B cell (primary cell): ENCODE results near the gene OR11H7. TPM values are rescaled to one million over a fixed set of nuclear protein-coding genes. Genes with fewer than 3 reads are reported as not detected.
"Not testable (repeated sequence)": the region's sequence is repeated elsewhere in the genome, so short reads cannot be mapped to it uniquely, and the experiment has no call there.

Experiments
- ATAC-seq: fragments of 200-7000 bp; cut with Tn5 transposase; one replicate; pipeline ENCODE4 v1.10.0; 2021; ENCODE audit warnings: low read depth, mild to moderate bottlenecking, moderate number of reproducible peaks, moderate library complexity
- CTCF ChIA-PET: fragments of 350-600 bp; sonication (Branson Sonifier 250); formaldehyde crosslinking; loops from one replicate; lab custom pipeline; 2021; ENCODE audit warnings: antibody characterized with exemption, inconsistent platforms; lab: Charles Lee
- POLR2A ChIA-PET: fragments of 350-600 bp; sonication (Branson Sonifier 250); formaldehyde crosslinking; loops from one replicate; lab custom pipeline; 2021; ENCODE audit warnings: antibody characterized with exemption; lab: Charles Lee
- DNase-seq: peaks from one replicate; pipeline ENCODE4 v3.0.0; 2013
- H2AFZ ChIP-seq: 2 replicates; pipeline ENCODE4 v1.6.1; 2012; ENCODE audit warnings: mild to moderate bottlenecking, low read depth, low read length; ENCODE audit not compliant: insufficient read depth, poor library complexity, severe bottlenecking
- H3K27ac ChIP-seq, 2 donors: 1 replicate in 1 of 2; 2 replicates in 1 of 2; pipeline ENCODE4 v1.5.1; 2012 to 2013; ENCODE audit warnings: low read length in 2 of 2, mild to moderate bottlenecking in 2 of 2, moderate library complexity in 1 of 2
- H3K27me3 ChIP-seq, 4 experiments: fragments of 200-600 bp in 1 of 4; sonication (generic) in 1 of 4; replicated peaks in 1 of 4; 1 replicate in 2 of 4; 2 replicates in 2 of 4; pipeline versions ENCODE4 v1.6.1 to v1.7.0; 2013 to 2016; ENCODE audit warnings: low read length in 3 of 4, mild to moderate bottlenecking in 2 of 4, mixed read lengths in 1 of 4, moderate library complexity in 1 of 4; ENCODE audit not compliant: insufficient read depth in 4 of 4, control insufficient read depth in 3 of 4; ENCODE audit errors: control extremely low read depth in 1 of 4
- H3K36me3 ChIP-seq, 2 experiments: replicated peaks in 1 of 2; 1 replicate in 1 of 2; 2 replicates in 1 of 2; pipeline versions ENCODE4 v1.6.1 to v1.7.1; 2013; ENCODE audit warnings: low read length in 1 of 2; ENCODE audit not compliant: insufficient read depth in 2 of 2, control insufficient read depth in 1 of 2; ENCODE audit errors: control extremely low read depth in 1 of 2, extremely low read depth in 1 of 2
- H3K4me1 ChIP-seq, 2 donors: fragments of 200-600 bp in 1 of 2; sonication (generic) in 1 of 2; 1 replicate in 1 of 2; 2 replicates in 1 of 2; pipeline versions ENCODE4 v1.5.1 to v1.6.1; 2013 to 2017; ENCODE audit warnings: low read length in 2 of 2; ENCODE audit not compliant: control insufficient read depth in 2 of 2, insufficient read depth in 2 of 2
- H3K4me2 ChIP-seq: replicated peaks from 2 replicates; pipeline ENCODE3; 2012; ENCODE audit warnings: mild to moderate bottlenecking, low read depth, low read length; ENCODE audit not compliant: poor library complexity, severe bottlenecking
- H3K4me3 ChIP-seq, 5 experiments: fragments of 200-600 bp in 1 of 5; sonication (generic) in 1 of 5; 1 replicate in 3 of 5; 2 replicates in 2 of 5; pipeline versions ENCODE4 v1.5.1 to v1.7.0; 2011 to 2016; ENCODE audit warnings: low read length in 4 of 5, mild to moderate bottlenecking in 4 of 5, low read depth in 2 of 5, control low read depth in 1 of 5, moderate library complexity in 1 of 5; ENCODE audit not compliant: insufficient read depth in 1 of 5; ENCODE audit errors: control extremely low read depth in 1 of 5, extremely low read depth in 1 of 5
- H3K79me2 ChIP-seq: fragments of 200-600 bp; sonication (generic); one replicate; pipeline ENCODE4 v1.6.0; 2016; ENCODE audit warnings: low read length; ENCODE audit not compliant: control insufficient read depth, insufficient read depth
- H3K9ac ChIP-seq: fragments of 200-600 bp; sonication (generic); 2 replicates; pipeline ENCODE4 v1.6.1; 2017; ENCODE audit warnings: mild to moderate bottlenecking, low read length, moderate library complexity
- H3K9me3 ChIP-seq, 3 donors: one replicate each; pipeline versions ENCODE4 v1.6.1 to v1.7.1; 2013; ENCODE audit warnings: low read length in 2 of 3; ENCODE audit not compliant: control insufficient read depth in 2 of 3, insufficient read depth in 1 of 3; ENCODE audit errors: control extremely low read depth in 1 of 3
- H4K20me1 ChIP-seq: 2 replicates; pipeline ENCODE4 v1.6.0; 2012; ENCODE audit warnings: mild to moderate bottlenecking, low read length; ENCODE audit not compliant: insufficient read depth, control insufficient read depth, poor library complexity, severe bottlenecking
- H3K27ac Mint-ChIP-seq: one replicate; pipeline ENCODE4 v1.8.0; 2021; ENCODE audit warnings: mixed read lengths
- H3K27me3 Mint-ChIP-seq: one replicate; pipeline ENCODE4 v1.8.0; 2021; ENCODE audit warnings: mixed read lengths
- H3K4me1 Mint-ChIP-seq: one replicate; pipeline ENCODE4 v1.8.0; 2021; ENCODE audit warnings: mixed read lengths
- H3K4me3 Mint-ChIP-seq: one replicate; pipeline ENCODE4 v1.8.0; 2021; ENCODE audit warnings: mixed read lengths
- H3K9me3 Mint-ChIP-seq: one replicate; pipeline ENCODE4 v1.8.0; 2022; ENCODE audit warnings: mixed read lengths; ENCODE audit not compliant: insufficient read depth
- CTCF ChIP-seq: fragments of 200-600 bp; IDR thresholded peaks from one replicate; pipeline ENCODE4 v1.8.0; 2022; ENCODE audit warnings: antibody characterized with exemption, mild to moderate bottlenecking
- EZH2 ChIP-seq: IDR thresholded peaks from 2 replicates; pipeline ENCODE4 v1.6.1; 2012; ENCODE audit warnings: borderline replicate concordance, low read depth, mild to moderate bottlenecking, moderate library complexity, low read length; ENCODE audit not compliant: insufficient read depth, poor library complexity, severe bottlenecking
- WGBS: methylation state at CpG from one replicate; pipeline ENCODE4 v1.1.5; 2013; ENCODE audit warnings: missing lambda C conversion rate; ENCODE audit not compliant: insufficient coverage; 5-methylcytosine and 5-hydroxymethylcytosine counted together
- intact Hi-C: fragments of 100-400 bp; cut with micrococcal nuclease; formaldehyde crosslinking; loops from one replicate; pipeline ENCODE4 v1.10.0; 2022
- polyA plus RNA-seq: library from polyadenylated mRNA; depleted of rRNA; stranded (reverse); fragments of >200 nt; gene quantifications from 2 replicates; pipeline ENCODE4 v1.2.3, GENCODE V29; 2012
- total RNA-seq, 2 donors: library from RNA; stranded (reverse); fragments of 120-200 nt in 1 of 2; gene quantifications; 1 replicate in 1 of 2; 2 replicates in 1 of 2; pipeline versions ENCODE4 v1.2.3 to v1.2.4, GENCODE V29; 2013 to 2022

OR11H7 gene
- total and polyA plus RNA-seq, 2 donors (not counting 1 experiment from before 2014, with no cell fraction given) = not detected

DNA sequence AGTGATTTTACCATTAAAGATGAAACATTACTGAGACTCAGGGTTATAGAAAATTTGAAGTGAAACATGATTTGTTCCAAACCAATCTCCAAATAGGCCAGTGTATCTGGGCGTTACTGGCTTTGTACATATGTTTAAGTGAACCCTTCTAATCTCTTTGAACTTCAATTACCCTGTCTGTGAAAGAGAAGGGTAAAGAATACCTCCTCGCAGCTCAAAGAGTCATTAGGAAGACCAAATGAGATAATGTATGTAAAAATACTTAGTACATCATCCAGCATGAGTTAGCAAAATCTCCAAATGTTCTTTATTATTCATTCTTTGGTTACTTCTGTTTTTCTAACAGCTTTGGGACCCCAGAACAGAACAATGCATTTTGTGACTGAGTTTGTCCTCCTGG, 5.4 kb upstream of the OR11H7 start, which contains the start of gene OR11H6:
OR11H6 (plus strand) TSS at position 301 of the 400 bp plus-strand sequence; CDS start at position 301, 0 bp downstream.
- no peaks in the 10 kb centered on the region for H4K20me1 ChIP-seq

GRCh38 chr14:20235415-20235814, 6.6 kb downstream of the OR11H7 start:
- H3K27me3 ChIP-seq, H3K4me1 Mint-ChIP-seq, H3K27ac Mint-ChIP-seq, intact Hi-C loops, H3K27me3 Mint-ChIP-seq, H3K4me3 ChIP-seq, H3K9me3 Mint-ChIP-seq, DNase-seq, H2AFZ ChIP-seq, H3K27ac ChIP-seq, POLR2A ChIA-PET, H4K20me1 ChIP-seq, H3K4me2 ChIP-seq, CTCF ChIA-PET, H3K9me3 ChIP-seq, H3K36me3 ChIP-seq, H3K4me3 Mint-ChIP-seq, H3K4me1 ChIP-seq, H3K79me2 ChIP-seq, ATAC-seq, H3K9ac ChIP-seq: not testable (repeated sequence)
- WGBS = 93% methylated on average over 4 of the region's 4 CpGs

More for the DNA sequence above, 5.4 kb upstream of the OR11H7 start, which contains the start of gene OR11H6:
- Mint-ChIP-seq H3K27me3 (peaks cover 14% of the 10 kb centered on the region), H3K9me3 (no peaks in the 10 kb centered on the region), H3K27ac (no peak within 1 kb of the TSS), H3K4me1 (no peaks in the 10 kb centered on the region), H3K4me3 (no peak within 1 kb of the TSS)
- no CpG with 5 or more reads among the region's 2 CpGs for WGBS
- ChIA-PET CTCF (no interaction called here), POLR2A (no interaction called here)
- no peaks in the 10 kb centered on the region for H3K4me1 ChIP-seq
- no peak within 1 kb of the TSS for H3K9ac ChIP-seq
- no peak within 1 kb of the TSS for H3K27ac ChIP-seq
- no peak within 1 kb of the TSS for H3K4me3 ChIP-seq
- intact Hi-C loops = no loop called here
- DNase-seq = no peak
- H2AFZ ChIP-seq = no peak within 1 kb of the TSS
- ATAC-seq = no peak
- peaks cover 0 to 3% (median 0%) of the 10 kb centered on the region in 4 experiments for H3K27me3 ChIP-seq
- H3K9me3 ChIP-seq = peaks cover 0 to 2% (median 0%) of the 10 kb centered on the region in 3 donors
- H3K4me2 ChIP-seq = no peak within 1 kb of the TSS
- TF ChIP-seq CTCF (no peak), EZH2 (no peak)
- H3K36me3 ChIP-seq = no peaks in the 10 kb centered on the region
- H3K79me2 ChIP-seq = no peaks in the 10 kb centered on the region
